Urinary bladder (tissue), 4 donors: Measurements from ENCODE around the gene ADCYAP1. TPM values are rescaled to one million over a fixed set of nuclear protein-coding genes. Genes with fewer than 3 reads are reported as not detected.

Experiments
- DNase-seq: peaks from one replicate; pipeline ENCODE4 v3.0.0-alpha.2; 2015; ENCODE audit errors: extremely low spot score
- H3K27ac ChIP-seq: one replicate; pipeline ENCODE4 v1.5.1; 2013; ENCODE audit warnings: low read depth, mild to moderate bottlenecking, moderate library complexity
- H3K36me3 ChIP-seq: one replicate; pipeline ENCODE4 v1.6.1; 2013; ENCODE audit warnings: mild to moderate bottlenecking, moderate library complexity; ENCODE audit not compliant: insufficient read depth
- H3K4me1 ChIP-seq: one replicate; pipeline ENCODE4 v1.6.1; 2013; ENCODE audit warnings: mild to moderate bottlenecking, moderate library complexity; ENCODE audit not compliant: insufficient read depth
- H3K4me3 ChIP-seq: one replicate; pipeline ENCODE4 v1.5.1; 2013; ENCODE audit warnings: low read depth, low read length
- WGBS: extraction: QIAGEN DNeasy Blood & Tissue Kit; methylation state at CpG from one replicate; pipeline ENCODE4 v1.1.7; 2013; 5-methylcytosine and 5-hydroxymethylcytosine counted together
- polyA plus RNA-seq: library from polyadenylated mRNA; stranded (reverse); fragments of 200-250 nt; gene quantifications from one replicate; pipeline ENCODE4 v1.2.3, GENCODE V29; 2013
- total RNA-seq: library from RNA; depleted of rRNA; stranded (reverse); fragments of >200 nt; gene quantifications from one replicate; pipeline ENCODE4 v1.2.3, GENCODE V29; 2014
- donor health status: healthy with polysubstance abuse.
- donor health status: healthy.

The ADCYAP1 gene
- total and polyA plus RNA-seq, 2 donors: 6.3 to 7.6 TPM

DNA sequence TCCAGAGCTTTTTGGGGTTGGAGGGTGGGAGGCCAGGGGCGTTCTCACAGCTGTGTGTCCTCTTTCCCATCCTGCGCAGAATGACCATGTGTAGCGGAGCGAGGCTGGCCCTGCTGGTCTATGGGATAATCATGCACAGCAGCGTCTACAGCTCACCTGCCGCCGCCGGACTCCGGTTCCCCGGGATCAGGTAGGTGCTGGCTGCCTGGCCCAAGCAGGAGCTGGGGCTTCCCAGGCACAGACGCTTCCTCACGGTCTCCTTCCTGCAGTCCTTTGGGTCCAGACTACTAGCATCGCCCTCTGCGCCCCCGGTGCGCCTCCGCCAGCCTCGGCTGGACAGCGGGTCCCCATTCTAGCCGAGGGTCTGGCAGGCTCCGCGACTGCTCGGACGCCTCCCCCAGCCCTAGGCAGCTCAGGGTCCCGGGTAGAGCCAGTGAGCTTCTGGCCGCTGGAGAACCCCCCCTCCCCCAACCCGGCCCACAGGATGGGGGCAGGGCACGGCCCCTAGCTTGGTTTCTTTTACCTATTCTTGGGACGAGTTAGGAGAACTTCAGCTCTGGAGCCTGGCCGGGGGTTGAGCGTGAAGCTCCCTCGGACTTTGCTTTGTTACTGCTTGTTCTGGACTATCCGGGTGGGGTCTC lies 756 bp downstream of the ADCYAP1 start:
- WGBS: 2% methylated on average over 33 of the region's 33 CpGs
- Histone ChIP-seq H3K27ac (no peak overlapping the region), H3K4me1 (peaks cover 3% of the 10 kb centered on the region), H3K36me3 (no peaks in the 10 kb centered on the region), H3K4me3 (no peak overlapping the region)
- DNase-seq: no peak

GRCh38 chr18:905948-906415 lies 1.3 kb downstream of the ADCYAP1 start:
- no peak overlapping the region for H3K4me3 ChIP-seq
- WGBS: 1% methylated on average over 26 of the region's 26 CpGs
- no peak for DNase-seq

GRCh38 chr18:906416-907114 lies 1.9 kb downstream of the ADCYAP1 start:
- H3K27ac ChIP-seq: no peak overlapping the region
- no peak for DNase-seq
- peak overlapping the region; percentile 50 for H3K4me3 ChIP-seq
- H3K4me1 ChIP-seq: peaks cover 3% of the 10 kb centered on the region
- H3K36me3 ChIP-seq: no peaks in the 10 kb centered on the region
- WGBS: 2% methylated on average over 47 of the region's 47 CpGs

More at GRCh38 chr18:905948-906415, 1.3 kb downstream of the ADCYAP1 start:
- Histone ChIP-seq H3K36me3 (no peaks in the 10 kb centered on the region), H3K4me1 (peaks cover 3% of the 10 kb centered on the region), H3K27ac (no peak overlapping the region)

GRCh38 chr18:907115-907884 lies 2.6 kb downstream of the ADCYAP1 start:
- H3K4me3 ChIP-seq: peak overlapping the region; percentile 50
- no peak for DNase-seq
- H3K27ac ChIP-seq: no peak overlapping the region
- H3K36me3 ChIP-seq: no peaks in the 10 kb centered on the region
- peaks cover 3% of the 10 kb centered on the region for H3K4me1 ChIP-seq
- 1% methylated on average over 75 of the region's 75 CpGs for WGBS

DNA sequence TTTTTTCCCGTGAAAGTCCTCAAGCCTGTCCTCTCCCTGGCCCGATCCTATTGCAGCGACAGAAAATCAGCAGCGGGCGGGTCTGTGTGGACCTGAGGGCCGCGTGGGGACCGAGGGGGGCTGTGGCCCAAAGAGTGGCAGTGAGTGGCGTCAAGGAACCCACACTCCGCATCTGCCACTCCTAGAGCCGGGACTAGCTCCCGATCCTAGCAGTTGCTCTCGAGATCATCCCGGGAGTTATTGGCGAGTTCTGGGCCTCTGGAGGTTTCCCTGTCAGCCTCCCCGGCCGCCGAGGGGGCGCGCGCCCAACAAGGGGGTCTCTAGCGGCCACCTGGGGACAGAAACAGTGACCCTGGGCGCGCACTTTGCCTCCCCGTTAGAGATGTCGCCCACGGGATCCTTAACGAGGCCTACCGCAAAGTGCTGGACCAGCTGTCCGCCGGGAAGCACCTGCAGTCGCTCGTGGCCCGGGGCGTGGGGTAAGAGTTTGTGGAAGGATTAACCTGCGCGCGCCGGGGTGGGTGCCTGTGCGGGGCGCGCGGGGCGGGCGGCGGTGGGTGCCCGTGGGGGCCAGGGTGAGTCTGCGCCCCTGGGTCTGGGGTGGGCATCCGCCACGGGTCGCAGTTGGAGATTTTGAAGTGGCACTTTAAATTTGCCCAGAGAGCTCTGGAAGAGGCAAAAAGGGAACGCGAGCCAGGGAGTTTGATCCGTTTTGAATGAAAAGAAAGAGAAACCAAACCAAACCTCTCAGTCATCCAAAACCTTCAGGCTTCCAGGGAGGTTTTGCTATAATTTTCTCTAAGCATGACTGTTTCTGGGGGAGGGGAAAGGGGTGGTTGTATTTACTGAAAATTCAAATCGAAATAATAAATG lies 3.5 kb downstream of the ADCYAP1 start:
- Histone ChIP-seq H3K27ac (no peak overlapping the region), H3K4me1 (peaks cover 3% of the 10 kb centered on the region), H3K36me3 (no peaks in the 10 kb centered on the region), H3K4me3 (peak overlapping the region; percentile 50)
- DNase-seq: no peak
- 4% methylated on average over 55 of the region's 55 CpGs for WGBS

DNA sequence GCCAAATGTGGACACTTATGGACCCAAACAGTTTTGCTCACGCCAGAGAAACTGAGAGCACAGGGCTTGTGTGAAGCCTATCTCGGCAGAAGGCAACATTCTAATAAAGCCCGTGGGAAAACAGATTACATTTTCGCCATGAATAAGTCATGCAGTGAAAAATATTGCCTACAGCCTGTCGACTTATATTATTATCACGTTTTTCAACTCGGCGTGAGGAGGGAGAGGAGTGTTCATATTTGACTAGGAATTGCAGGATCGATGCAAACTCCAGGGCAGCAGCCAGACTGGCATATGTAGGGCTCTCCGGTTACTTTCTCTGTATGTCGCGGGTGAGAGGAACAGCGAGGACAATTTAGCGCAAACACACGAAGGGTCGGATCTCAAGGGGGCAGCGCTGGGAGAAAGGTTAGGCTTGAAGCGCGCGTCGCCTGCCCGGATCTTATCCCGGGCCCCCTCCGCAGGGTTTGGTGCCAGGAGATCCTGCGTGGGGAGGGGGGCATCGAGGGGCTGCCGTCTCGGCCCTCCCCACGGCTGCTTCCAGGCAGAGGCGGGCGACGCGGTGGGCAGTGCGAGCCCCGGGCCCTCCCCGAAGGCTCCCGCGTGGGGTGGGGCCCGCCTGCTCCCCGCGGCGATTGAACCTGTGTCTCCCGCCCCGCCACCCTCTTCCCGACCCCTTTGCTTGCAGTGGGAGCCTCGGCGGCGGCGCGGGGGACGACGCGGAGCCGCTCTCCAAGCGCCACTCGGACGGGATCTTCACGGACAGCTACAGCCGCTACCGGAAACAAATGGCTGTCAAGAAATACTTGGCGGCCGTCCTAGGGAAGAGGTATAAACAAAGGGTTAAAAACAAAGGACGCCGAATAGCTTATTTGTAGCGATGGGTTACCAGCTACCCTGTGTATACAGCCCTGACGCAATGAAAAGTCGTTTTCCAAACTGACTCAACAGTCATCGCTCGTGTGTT lies 4.4 kb downstream of the ADCYAP1 start:
- no peaks in the 10 kb centered on the region for H3K36me3 ChIP-seq
- peaks cover 3% of the 10 kb centered on the region for H3K4me1 ChIP-seq
- WGBS: 4% methylated on average over 69 of the region's 69 CpGs
- peak overlapping the region; percentile 50 for H3K4me3 ChIP-seq
- H3K27ac ChIP-seq: no peak overlapping the region
- no peak for DNase-seq

GRCh38 chr18:910247-910646 lies 5.6 kb downstream of the ADCYAP1 start:
- Histone ChIP-seq H3K4me1 (peaks cover 3% of the 10 kb centered on the region), H3K36me3 (no peaks in the 10 kb centered on the region), H3K4me3 (no peak overlapping the region), H3K27ac (no peak overlapping the region)
- DNase-seq: no peak
- 48% methylated on average over 5 of the region's 5 CpGs for WGBS

DNA sequence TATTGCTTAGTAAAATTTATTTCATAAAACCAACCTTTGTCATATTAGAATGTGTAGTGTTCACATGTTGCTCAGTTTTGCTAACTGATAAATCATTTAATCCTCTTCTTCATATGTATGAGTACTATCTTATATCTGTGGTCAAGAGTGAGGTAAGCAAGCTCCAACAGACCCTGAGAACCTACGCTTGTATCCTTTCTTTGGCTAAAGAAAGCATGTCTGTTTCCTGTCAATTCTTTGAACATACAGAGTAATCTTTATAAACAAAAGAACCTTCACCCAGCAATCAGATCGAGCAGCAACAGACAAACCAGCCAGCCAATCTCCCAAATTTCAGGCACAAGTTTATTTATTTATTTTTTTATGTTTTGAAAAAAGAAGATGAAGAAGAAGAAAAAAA lies 6.4 kb downstream of the ADCYAP1 start:
- peaks cover 3% of the 10 kb centered on the region for H3K4me1 ChIP-seq
- no peak for DNase-seq
- H3K27ac ChIP-seq: no peak overlapping the region
- no peaks in the 10 kb centered on the region for H3K36me3 ChIP-seq
- 10% methylated on average over 2 of the region's 2 CpGs for WGBS
- H3K4me3 ChIP-seq: no peak overlapping the region

- Histone ChIP-seq H3K27ac (no peak overlapping the region), H3K4me1 (peaks cover 3% of the 10 kb centered on the region), H3K4me3 (no peak overlapping the region), H3K36me3 (no peaks in the 10 kb centered on the region)
- DNase-seq: no peak
- 12% methylated on average over 7 of the region's 7 CpGs for WGBS
Observed at GRCh38 chr18:911486-911885, 6.8 kb downstream of the ADCYAP1 start.

GRCh38 chr18:916562-916961 lies 11.9 kb downstream of the ADCYAP1 start:
- Histone ChIP-seq H3K4me3 (no peak overlapping the region), H3K4me1 (no peaks in the 10 kb centered on the region), H3K36me3 (no peaks in the 10 kb centered on the region), H3K27ac (no peak overlapping the region)
- WGBS: 67% methylated on average over 1 of the region's 1 CpG
- DNase-seq: no peak

DNA sequence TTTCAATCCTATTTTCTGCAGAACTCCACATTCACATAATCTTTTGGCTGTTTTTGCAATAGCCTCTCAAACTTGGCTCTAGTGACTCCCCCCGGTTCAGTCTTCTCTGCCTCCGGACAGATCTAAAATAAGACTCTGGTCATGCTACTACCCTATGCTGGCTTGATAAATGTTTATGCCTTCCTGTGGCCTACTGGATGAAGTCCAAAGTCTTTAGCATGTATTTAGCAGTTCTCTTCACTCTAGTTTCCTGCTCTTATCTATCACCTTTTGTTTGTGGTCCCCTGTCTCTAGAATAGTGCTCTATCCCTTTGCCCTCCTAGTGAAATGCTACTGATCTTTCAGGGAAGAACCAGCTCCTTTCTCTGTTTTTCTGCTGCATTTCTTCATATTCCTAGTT lies 14.4 kb downstream of the ADCYAP1 start:
- Histone ChIP-seq H3K4me3 (no peak overlapping the region), H3K36me3 (no peaks in the 10 kb centered on the region), H3K27ac (no peak overlapping the region), H3K4me1 (no peaks in the 10 kb centered on the region)
- 27% methylated on average over 2 of the region's 2 CpGs for WGBS
- DNase-seq: no peak

DNA sequence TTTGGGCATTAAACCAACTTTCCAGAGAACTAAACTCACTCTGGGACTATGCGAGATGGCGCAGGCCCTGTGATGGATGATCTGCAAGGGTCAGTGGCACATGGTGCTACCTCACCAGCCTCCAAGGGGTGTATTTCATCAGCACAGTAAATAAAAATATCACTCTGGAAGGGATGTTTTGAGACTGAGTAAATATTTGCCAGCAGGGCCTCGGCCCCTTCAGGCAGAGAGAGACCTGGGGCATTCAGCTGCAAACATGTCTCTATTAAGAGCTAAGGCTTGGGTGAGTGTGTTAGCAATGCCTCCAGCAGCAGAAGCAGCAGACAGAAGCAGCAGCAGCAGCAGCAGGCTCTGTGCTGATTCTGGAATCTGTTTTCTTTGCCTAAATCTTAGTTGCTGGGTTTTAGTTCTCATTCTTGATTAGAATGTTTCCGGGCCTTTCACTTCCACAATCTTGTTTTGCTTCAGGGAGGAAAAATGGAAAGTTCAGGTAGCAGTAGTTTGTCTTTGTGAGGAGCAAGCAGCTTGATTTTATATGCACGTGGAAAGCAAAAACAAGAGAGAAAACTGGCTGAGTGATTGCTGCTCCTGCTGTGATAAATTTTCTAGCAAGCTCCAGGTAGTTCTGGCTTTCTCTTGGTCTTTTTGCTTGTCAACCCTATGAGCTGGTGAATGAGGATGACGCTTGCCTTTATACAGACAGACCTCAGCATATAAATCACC lies 18.6 kb downstream of the ADCYAP1 start:
- no peaks in the 10 kb centered on the region for H3K36me3 ChIP-seq
- 64% methylated on average over 6 of the region's 6 CpGs for WGBS
- no peak for DNase-seq
- H3K4me1 ChIP-seq: no peaks in the 10 kb centered on the region
- no peak overlapping the region for H3K27ac ChIP-seq
- H3K4me3 ChIP-seq: no peak overlapping the region
